ENCODE measurements around the gene KRTAP10-6. TPM values are rescaled to one million over a fixed set of nuclear protein-coding genes. Genes with fewer than 3 reads are reported as not detected.
"Not testable (repeated sequence)": the region's sequence is repeated elsewhere in the genome, so short reads cannot be mapped to it uniquely, and the experiment has no call there.

Gene KRTAP10-6
- total RNA-seq, 1 donor from 2014 or later, result not detected

DNA sequence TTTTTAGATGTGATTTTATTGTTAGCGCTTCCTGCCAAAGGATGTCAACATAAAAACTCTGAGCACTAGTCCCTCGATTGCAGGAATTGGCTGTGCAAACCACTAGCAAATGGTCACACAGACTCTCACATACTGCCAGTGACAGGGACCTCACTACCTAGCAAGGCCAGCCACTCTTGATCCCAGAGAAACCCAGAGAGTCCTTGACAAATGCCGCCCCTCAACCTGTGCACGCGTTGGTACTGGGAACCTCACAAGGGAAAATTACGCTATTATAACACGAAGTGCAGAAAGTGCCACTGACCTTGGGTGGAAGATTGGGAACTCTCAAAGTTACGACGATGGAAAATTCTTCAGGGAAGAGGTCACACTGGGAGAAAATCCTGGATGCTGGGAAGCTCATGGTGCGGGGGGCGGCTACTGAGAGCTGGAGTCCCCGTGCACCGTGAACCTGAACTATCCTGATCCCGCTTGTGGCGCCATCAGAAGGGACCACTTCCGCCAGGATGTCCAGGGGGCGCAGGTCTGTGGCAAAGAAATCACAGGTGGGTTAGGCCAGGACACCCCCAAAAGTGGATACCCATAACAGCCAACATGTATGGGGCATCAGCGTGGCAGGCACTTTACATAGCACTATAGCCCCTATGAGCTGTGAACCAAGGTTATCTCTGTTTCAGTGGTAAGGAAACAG is 24.7 kb downstream of the KRTAP10-6 start:
- H3K27ac Mint-ChIP-seq (ENCODE audit: unreplicated experiment), result no peak overlapping the region
- peaks cover 7% of the 10 kb centered on the region for H3K27me3 Mint-ChIP-seq (ENCODE audit: unreplicated experiment)
- no peaks in the 10 kb centered on the region for H3K4me1 Mint-ChIP-seq (ENCODE audit: low read depth, unreplicated experiment)
- peaks cover 12% of the 10 kb centered on the region for H3K9me3 Mint-ChIP-seq (ENCODE audit: unreplicated experiment)
- TF ChIP-seq, protein P1, sequence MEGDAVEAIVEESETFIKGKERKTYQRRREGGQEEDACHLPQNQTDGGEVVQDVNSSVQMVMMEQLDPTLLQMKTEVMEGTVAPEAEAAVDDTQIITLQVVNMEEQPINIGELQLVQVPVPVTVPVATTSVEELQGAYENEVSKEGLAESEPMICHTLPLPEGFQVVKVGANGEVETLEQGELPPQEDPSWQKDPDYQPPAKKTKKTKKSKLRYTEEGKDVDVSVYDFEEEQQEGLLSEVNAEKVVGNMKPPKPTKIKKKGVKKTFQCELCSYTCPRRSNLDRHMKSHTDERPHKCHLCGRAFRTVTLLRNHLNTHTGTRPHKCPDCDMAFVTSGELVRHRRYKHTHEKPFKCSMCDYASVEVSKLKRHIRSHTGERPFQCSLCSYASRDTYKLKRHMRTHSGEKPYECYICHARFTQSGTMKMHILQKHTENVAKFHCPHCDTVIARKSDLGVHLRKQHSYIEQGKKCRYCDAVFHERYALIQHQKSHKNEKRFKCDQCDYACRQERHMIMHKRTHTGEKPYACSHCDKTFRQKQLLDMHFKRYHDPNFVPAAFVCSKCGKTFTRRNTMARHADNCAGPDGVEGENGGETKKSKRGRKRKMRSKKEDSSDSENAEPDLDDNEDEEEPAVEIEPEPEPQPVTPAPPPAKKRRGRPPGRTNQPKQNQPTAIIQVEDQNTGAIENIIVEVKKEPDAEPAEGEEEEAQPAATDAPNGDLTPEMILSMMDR (IDR thresholded peaks at IDR 0.05; ENCODE audit: partially characterized antibody, unreplicated experiment), result no peak
- DNase-seq, result no peak
- H3K36me3 Mint-ChIP-seq (ENCODE audit: unreplicated experiment), result peaks cover 12% of the 10 kb centered on the region
- no peak overlapping the region for H3K4me3 Mint-ChIP-seq (ENCODE audit: unreplicated experiment)

DNA sequence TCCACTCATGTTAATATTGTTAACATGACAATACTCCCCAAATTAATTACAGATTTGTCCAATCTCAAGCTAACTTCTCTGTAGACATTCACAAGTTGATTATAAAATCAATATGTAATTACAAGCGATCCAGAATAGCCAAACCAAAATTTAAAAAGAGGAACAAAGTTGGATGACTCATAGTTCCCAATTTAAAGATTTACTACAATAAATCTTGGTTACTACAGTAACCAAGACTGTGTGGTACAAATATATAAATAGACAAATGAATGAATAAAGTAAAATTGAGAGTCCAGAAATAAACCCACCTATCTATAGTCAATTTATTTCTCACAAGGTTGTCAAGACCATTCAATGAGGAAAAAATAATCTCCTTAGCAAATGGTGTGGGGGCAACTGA is 25.9 kb downstream of the KRTAP10-6 start:
- Mint-ChIP-seq H3K27ac (ENCODE audit: unreplicated experiment) (no peak overlapping the region), H3K9me3 (ENCODE audit: unreplicated experiment) (peaks cover 6% of the 10 kb centered on the region), H3K4me3 (ENCODE audit: unreplicated experiment) (no peak overlapping the region), H3K27me3 (ENCODE audit: unreplicated experiment) (peaks cover 3% of the 10 kb centered on the region), H3K4me1 (ENCODE audit: low read depth, unreplicated experiment) (no peaks in the 10 kb centered on the region), H3K36me3 (ENCODE audit: unreplicated experiment) (peaks cover 2% of the 10 kb centered on the region)
- TF ChIP-seq, protein P1 (IDR thresholded peaks at IDR 0.05; ENCODE audit: partially characterized antibody, unreplicated experiment), result no peak
- DNase-seq, result no peak

DNA sequence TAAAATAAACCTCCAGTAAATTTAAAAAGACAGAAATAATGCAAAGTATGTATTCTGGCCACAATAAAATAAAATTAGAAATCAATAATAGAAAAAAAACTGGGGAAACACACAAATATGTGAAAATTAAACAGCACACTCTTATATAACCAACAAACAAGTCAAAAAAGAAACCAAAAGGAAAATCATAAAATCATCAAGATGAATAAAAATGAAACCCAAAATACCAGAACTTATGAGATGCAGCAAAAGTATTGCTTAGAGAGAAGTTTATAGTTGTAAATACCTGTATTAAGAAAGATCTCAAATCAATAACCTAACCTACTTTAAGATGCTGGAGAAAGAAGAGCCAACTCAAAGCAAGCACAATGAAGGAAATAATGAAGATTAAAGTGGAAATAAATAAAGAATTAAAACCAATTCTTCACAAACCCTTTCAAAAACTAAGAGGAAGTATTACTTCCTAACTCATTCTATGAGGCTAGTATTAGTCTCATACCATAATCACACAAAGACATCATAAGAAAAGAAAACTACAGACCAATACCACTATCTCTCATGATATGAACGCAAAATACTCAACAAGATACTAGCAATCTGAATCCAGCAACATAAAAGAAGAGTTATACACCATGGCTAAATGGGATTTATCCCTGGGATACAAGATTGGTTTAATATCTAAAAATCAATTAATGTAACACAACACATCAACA is 27.3 kb downstream of the KRTAP10-6 start:
- Mint-ChIP-seq H3K27me3 (ENCODE audit: unreplicated experiment) (peaks cover 3% of the 10 kb centered on the region), H3K4me3 (ENCODE audit: unreplicated experiment) (no peak overlapping the region), H3K36me3 (ENCODE audit: unreplicated experiment) (peaks cover under 1% of the 10 kb centered on the region), H3K27ac (ENCODE audit: unreplicated experiment) (no peak overlapping the region), H3K9me3 (ENCODE audit: unreplicated experiment) (peaks cover under 1% of the 10 kb centered on the region), H3K4me1 (ENCODE audit: low read depth, unreplicated experiment) (no peaks in the 10 kb centered on the region)
- TF ChIP-seq, protein P1 (IDR thresholded peaks at IDR 0.05; ENCODE audit: partially characterized antibody, unreplicated experiment), result no peak
- DNase-seq, result no peak

DNA sequence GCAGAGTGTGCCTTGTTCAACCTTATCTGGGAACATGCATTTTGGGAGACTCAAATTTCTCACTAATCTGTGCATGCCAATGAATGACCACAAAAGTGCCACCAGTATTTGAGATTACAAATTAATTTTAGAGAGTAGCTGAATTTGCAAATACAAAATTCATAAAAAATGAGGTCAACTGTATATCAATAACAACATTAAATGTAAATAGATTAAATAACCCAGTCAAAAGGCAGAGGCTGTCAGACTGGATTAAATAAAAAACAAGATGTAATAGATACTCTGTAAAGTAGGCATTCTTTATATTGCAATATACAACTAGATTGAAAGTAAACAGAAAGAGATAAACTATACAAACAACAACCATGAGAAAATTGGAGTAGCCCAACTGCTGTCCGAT is 28.2 kb downstream of the KRTAP10-6 start:
- TF ChIP-seq, protein P1 (IDR thresholded peaks at IDR 0.05; ENCODE audit: partially characterized antibody, unreplicated experiment), result no peak
- H3K9me3 Mint-ChIP-seq (ENCODE audit: unreplicated experiment), result peaks cover 2% of the 10 kb centered on the region
- no peak overlapping the region for H3K4me3 Mint-ChIP-seq (ENCODE audit: unreplicated experiment)
- peaks cover 4% of the 10 kb centered on the region for H3K27me3 Mint-ChIP-seq (ENCODE audit: unreplicated experiment)
- H3K36me3 Mint-ChIP-seq (ENCODE audit: unreplicated experiment), result peaks cover 5% of the 10 kb centered on the region
- no peak for DNase-seq
- H3K4me1 Mint-ChIP-seq (ENCODE audit: low read depth, unreplicated experiment), result no peaks in the 10 kb centered on the region
- H3K27ac Mint-ChIP-seq (ENCODE audit: unreplicated experiment), result no peak overlapping the region

DNA sequence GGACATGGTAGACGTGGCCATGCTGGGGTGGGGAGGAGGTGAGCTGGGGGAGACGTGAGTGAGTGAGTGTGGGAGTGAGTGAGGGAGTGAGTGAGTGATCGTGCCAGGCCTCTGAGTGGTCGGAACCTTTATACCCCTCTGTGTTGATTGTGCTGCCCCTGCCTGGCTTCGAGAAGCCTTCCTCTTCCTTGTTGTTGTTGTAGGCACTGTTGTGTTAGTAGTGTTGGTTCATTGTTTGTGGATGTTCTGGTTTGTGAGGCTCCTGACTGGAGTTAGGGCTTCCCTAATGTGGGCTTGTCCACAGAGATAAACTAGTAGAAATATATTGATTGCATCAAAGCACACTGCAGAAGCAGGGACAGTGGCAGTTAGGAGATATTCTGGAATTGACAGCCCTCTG is 33.6 kb downstream of the KRTAP10-6 start, which contains the start of gene KRTAP10-3:
KRTAP10-3 (minus strand) TSS at position 101 of the 400 bp plus-strand sequence; CDS start at position 21, 80 bp downstream.
- TF ChIP-seq, protein P1 (IDR thresholded peaks at IDR 0.05; ENCODE audit: partially characterized antibody, unreplicated experiment), result no peak
- DNase-seq, result no peak
- Mint-ChIP-seq H3K4me1 (ENCODE audit: low read depth, unreplicated experiment) (peaks cover 7% of the 10 kb centered on the region), H3K27me3 (ENCODE audit: unreplicated experiment) (peaks cover 9% of the 10 kb centered on the region), H3K27ac (ENCODE audit: unreplicated experiment) (peak within 1 kb of the TSS; percentile 71), H3K4me3 (ENCODE audit: unreplicated experiment) (no peak within 1 kb of the TSS), H3K36me3 (ENCODE audit: unreplicated experiment) (peaks cover 9% of the 10 kb centered on the region), H3K9me3 (ENCODE audit: unreplicated experiment) (peaks cover 12% of the 10 kb centered on the region)

DNA sequence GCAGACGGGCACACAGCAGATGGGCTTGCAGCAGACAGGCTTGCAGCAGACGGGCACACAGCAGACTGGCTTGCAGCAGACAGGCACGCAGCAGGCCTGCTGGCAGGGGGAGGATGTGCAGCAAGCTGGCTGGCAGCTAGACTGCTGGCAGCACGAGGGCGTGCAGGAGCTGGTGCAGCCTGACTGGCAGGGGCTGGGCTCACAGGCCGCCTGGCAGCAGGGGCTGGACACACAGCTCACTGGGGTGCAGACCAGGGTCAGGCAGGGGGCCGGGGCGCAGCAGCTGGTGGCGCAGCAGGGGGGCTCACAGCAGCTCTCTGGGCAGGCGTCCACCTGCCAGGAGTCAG is 34.0 kb downstream of the KRTAP10-6 start:
- H3K9me3 Mint-ChIP-seq (ENCODE audit: unreplicated experiment), result peaks cover 12% of the 10 kb centered on the region
- not testable (repeated sequence) for H3K36me3 Mint-ChIP-seq (ENCODE audit: unreplicated experiment); H3K27me3 Mint-ChIP-seq (ENCODE audit: unreplicated experiment); H3K4me3 Mint-ChIP-seq (ENCODE audit: unreplicated experiment); H3K4me1 Mint-ChIP-seq (ENCODE audit: low read depth, unreplicated experiment); DNase-seq
- peak overlapping the region; percentile 29 for H3K27ac Mint-ChIP-seq (ENCODE audit: unreplicated experiment)

Data from glutamatergic neuron (in vitro differentiated cells).